AML-193 (cell line): Measurements from ENCODE around the gene CPLX4.
"Not testable (repeated sequence)": the region's sequence is repeated elsewhere in the genome, so short reads cannot be mapped to it uniquely, and the experiment has no call there.

Source experiments
- DNase-seq, 2 experiments: peaks; one replicate each; lab custom pipeline; 2025; lab: John Stamatoyannopoulos, UW

Gene CPLX4

GRCh38 chr18:59269563-59270119 is 48.8 kb downstream of the CPLX4 start:
- no peak for DNase-seq

GRCh38 chr18:59268721-59269562 is 49.5 kb downstream of the CPLX4 start:
- no peak for DNase-seq

GRCh38 chr18:59268127-59268720 is 50.2 kb downstream of the CPLX4 start:
- DNase-seq = no peak

- no peak for DNase-seq
Observed at GRCh38 chr18:59267503-59268126, 50.8 kb downstream of the CPLX4 start.

GRCh38 chr18:59266886-59267502 is 51.5 kb downstream of the CPLX4 start:
- DNase-seq = no peak

GRCh38 chr18:59266459-59266858 is 52.0 kb downstream of the CPLX4 start:
- DNase-seq = no peak

GRCh38 chr18:59265974-59266369 is 52.5 kb downstream of the CPLX4 start:
- DNase-seq = no peak

- DNase-seq = no peak
Observed at GRCh38 chr18:59265246-59265973, 53.0 kb downstream of the CPLX4 start.

- no peak for DNase-seq
Observed at GRCh38 chr18:59264651-59265245, 53.7 kb downstream of the CPLX4 start.

- DNase-seq = no peak
Observed at GRCh38 chr18:59264121-59264571, 54.3 kb downstream of the CPLX4 start.

- no peak for DNase-seq
Observed at GRCh38 chr18:59263661-59264060, 54.8 kb downstream of the CPLX4 start.

- not testable (repeated sequence) for DNase-seq
Observed at GRCh38 chr18:59262243-59262642, 56.2 kb downstream of the CPLX4 start.

GRCh38 chr18:59261842-59262241 is 56.6 kb downstream of the CPLX4 start:
- DNase-seq = not testable (repeated sequence)

GRCh38 chr18:59255491-59255890 is 63.0 kb downstream of the CPLX4 start:
- not testable (repeated sequence) for DNase-seq

GRCh38 chr18:59249199-59249774 is 69.2 kb downstream of the CPLX4 start:
- peak in 1 of 2 experiments; percentile 40 for DNase-seq

GRCh38 chr18:59246796-59247195 is 71.7 kb downstream of the CPLX4 start:
- no peak for DNase-seq
